ENCODE measurements around the gene SHLD1.

The SHLD1 gene

GRCh38 chr20:5865604-5866003, 115.4 kb downstream of the SHLD1 start:
- Mint-ChIP-seq H3K4me3 (no peak overlapping the region), H3K27ac (no peak overlapping the region), H3K9me3 (no peaks in the 10 kb centered on the region), H3K4me1 (no peaks in the 10 kb centered on the region), H3K27me3 (ENCODE audit: low read depth, poor library complexity) (no peaks in the 10 kb centered on the region), H3K36me3 (ENCODE audit: low read depth) (peaks cover 5% of the 10 kb centered on the region)
- no peak for TF ChIP-seq CTCF (IDR thresholded peaks at IDR 0.05)
- no peak for DNase-seq

GRCh38 chr20:5870568-5870981, 120.4 kb downstream of the SHLD1 start:
- H3K4me3 Mint-ChIP-seq = no peak overlapping the region
- no peak for TF ChIP-seq CTCF (IDR thresholded peaks at IDR 0.05)

GRCh38 chr20:5871459-5872410, 121.5 kb downstream of the SHLD1 start:
- no peaks in the 10 kb centered on the region for H3K4me1 Mint-ChIP-seq
- no peak for TF ChIP-seq CTCF (IDR thresholded peaks at IDR 0.05)
- no peaks in the 10 kb centered on the region for H3K9me3 Mint-ChIP-seq
- no peaks in the 10 kb centered on the region for H3K36me3 Mint-ChIP-seq (ENCODE audit: low read depth)
- peaks cover 10% of the 10 kb centered on the region for H3K27me3 Mint-ChIP-seq (ENCODE audit: low read depth, poor library complexity)
- no peak for DNase-seq
- H3K4me3 Mint-ChIP-seq = no peak overlapping the region
- no peak overlapping the region for H3K27ac Mint-ChIP-seq

More at GRCh38 chr20:5870568-5870981, 120.4 kb downstream of the SHLD1 start:
- H3K4me1 Mint-ChIP-seq = no peaks in the 10 kb centered on the region
- DNase-seq = no peak
- no peaks in the 10 kb centered on the region for H3K9me3 Mint-ChIP-seq
- H3K27me3 Mint-ChIP-seq (ENCODE audit: low read depth, poor library complexity) = peaks cover 10% of the 10 kb centered on the region
- peak overlapping the region; percentile 1 for H3K27ac Mint-ChIP-seq
- H3K36me3 Mint-ChIP-seq (ENCODE audit: low read depth) = no peaks in the 10 kb centered on the region

- no peaks in the 10 kb centered on the region for H3K36me3 Mint-ChIP-seq (ENCODE audit: low read depth)
- no peak overlapping the region for H3K4me3 Mint-ChIP-seq
- no peak overlapping the region for H3K27ac Mint-ChIP-seq
- peaks cover 17% of the 10 kb centered on the region for H3K27me3 Mint-ChIP-seq (ENCODE audit: low read depth, poor library complexity)
- DNase-seq = no peak
- TF ChIP-seq CTCF (IDR thresholded peaks at IDR 0.05) = no peak
- H3K4me1 Mint-ChIP-seq = no peaks in the 10 kb centered on the region
- no peaks in the 10 kb centered on the region for H3K9me3 Mint-ChIP-seq
These were observed 126.9 kb downstream of the SHLD1 start for GRCh38 chr20:5877128-5877527.

GRCh38 chr20:5880326-5880725, 130.1 kb downstream of the SHLD1 start:
- no peak for DNase-seq
- no peaks in the 10 kb centered on the region for H3K36me3 Mint-ChIP-seq (ENCODE audit: low read depth)
- H3K27me3 Mint-ChIP-seq (ENCODE audit: low read depth, poor library complexity) = peaks cover 11% of the 10 kb centered on the region
- H3K4me3 Mint-ChIP-seq = no peak overlapping the region
- no peak for TF ChIP-seq CTCF (IDR thresholded peaks at IDR 0.05)
- H3K27ac Mint-ChIP-seq = no peak overlapping the region
- H3K4me1 Mint-ChIP-seq = no peaks in the 10 kb centered on the region
- no peaks in the 10 kb centered on the region for H3K9me3 Mint-ChIP-seq

- no peaks in the 10 kb centered on the region for H3K36me3 Mint-ChIP-seq (ENCODE audit: low read depth)
- H3K4me1 Mint-ChIP-seq = peaks cover 2% of the 10 kb centered on the region
- H3K27ac Mint-ChIP-seq = no peak overlapping the region
- TF ChIP-seq CTCF (IDR thresholded peaks at IDR 0.05) = no peak
- H3K27me3 Mint-ChIP-seq (ENCODE audit: low read depth, poor library complexity) = peaks cover 11% of the 10 kb centered on the region
- H3K4me3 Mint-ChIP-seq = no peak overlapping the region
- no peak for DNase-seq
- no peaks in the 10 kb centered on the region for H3K9me3 Mint-ChIP-seq
These were observed 131.5 kb downstream of the SHLD1 start for GRCh38 chr20:5881703-5882102.

All from nephron progenitor cell (in vitro differentiated cells).